GM18873 (cell line): ENCODE data around the gene DQX1.
A peak's percentile ranks its signal among the peaks of the same experiment; 100 is the strongest.

ENCODE experiments used
- ATAC-seq: cut with Tn5 transposase; IDR thresholded peaks from one replicate; pipeline ENCODE4 v1.9.1; 2021; ENCODE audit warnings: mild to moderate bottlenecking, moderate library complexity, moderate number of reproducible peaks; ENCODE audit not compliant: unreplicated experiment, low FRiP score

The DQX1 gene

DNA sequence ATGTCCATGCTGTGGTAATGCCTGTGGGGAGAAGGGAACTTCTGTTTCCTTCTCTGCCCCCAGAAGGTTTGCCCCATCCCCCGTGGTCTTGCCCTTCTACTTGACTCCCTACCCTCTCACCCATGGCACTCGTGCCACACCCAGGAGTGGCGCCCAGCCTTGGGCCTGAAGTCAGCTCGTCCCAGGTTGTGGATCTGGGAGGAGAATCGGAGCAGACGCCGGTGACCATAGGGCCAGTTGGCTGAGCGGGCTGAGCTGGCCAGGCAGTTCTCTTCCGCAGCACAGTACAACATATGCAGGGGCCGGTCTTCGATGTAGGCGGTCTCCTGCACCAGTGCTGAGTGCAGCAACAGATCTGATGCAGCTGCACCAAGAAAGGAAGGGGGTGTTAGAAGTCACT lies 8.4 kb upstream of the DQX1 start:
- ATAC-seq: no peak

DNA sequence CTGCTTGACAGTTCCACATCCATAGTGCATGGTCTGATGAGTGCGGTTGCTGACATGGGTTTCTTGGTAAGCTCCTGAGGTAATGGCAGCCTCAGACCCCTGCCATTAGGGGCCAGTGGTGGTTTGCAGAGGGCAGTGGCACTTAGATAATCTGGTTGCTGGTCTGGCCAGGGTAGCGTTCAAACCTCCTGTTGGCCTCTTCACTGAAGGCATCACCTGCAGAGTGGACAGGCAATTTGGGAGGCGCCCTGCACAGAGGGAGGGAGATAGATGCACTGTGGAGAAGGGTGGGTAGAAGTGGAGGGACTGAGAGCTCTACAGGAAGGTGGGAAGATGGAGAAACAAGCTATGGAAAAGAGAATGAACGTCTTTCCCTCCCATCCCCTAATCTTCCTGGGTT lies 7.4 kb upstream of the DQX1 start:
- no peak for ATAC-seq

DNA sequence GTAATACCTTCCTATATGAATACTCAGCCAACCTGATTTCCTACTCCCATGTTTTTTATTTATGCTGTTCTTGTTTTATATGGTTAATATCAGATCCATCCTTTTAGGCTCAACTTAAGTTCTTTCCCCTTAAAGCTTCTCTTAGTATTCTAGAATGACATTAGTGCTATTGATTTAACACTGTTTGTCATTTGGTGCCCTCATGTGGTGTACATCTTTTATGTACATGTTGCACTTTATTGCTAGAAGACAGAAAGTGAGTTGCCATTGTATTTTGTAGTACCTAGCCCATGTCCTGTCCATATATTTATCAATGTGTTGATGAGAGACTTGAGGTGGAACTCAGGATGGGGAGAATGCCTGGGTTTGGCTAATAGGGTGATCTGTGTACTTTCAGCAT lies 6.2 kb upstream of the DQX1 start:
- no peak for ATAC-seq

DNA sequence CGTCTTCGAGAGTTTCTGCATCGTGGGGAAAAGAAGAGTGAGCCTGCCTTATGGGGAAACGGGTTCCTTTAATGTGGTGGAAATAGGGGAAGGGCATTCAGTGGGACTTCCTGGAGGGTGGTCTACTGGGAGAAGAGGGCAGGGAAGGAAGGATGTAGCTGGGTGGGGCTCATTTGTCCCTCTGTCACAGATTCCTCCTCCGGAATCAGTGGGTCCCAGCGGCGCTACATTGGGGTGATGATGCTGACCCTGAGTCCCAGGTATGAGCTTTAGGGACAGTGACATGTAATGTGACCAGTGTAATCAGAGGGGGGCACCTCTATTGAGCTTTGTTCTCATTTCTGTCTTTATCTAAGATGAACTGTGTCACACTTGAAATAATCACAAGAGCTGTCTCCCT lies 5.6 kb upstream of the DQX1 start:
- ATAC-seq: no peak

DNA sequence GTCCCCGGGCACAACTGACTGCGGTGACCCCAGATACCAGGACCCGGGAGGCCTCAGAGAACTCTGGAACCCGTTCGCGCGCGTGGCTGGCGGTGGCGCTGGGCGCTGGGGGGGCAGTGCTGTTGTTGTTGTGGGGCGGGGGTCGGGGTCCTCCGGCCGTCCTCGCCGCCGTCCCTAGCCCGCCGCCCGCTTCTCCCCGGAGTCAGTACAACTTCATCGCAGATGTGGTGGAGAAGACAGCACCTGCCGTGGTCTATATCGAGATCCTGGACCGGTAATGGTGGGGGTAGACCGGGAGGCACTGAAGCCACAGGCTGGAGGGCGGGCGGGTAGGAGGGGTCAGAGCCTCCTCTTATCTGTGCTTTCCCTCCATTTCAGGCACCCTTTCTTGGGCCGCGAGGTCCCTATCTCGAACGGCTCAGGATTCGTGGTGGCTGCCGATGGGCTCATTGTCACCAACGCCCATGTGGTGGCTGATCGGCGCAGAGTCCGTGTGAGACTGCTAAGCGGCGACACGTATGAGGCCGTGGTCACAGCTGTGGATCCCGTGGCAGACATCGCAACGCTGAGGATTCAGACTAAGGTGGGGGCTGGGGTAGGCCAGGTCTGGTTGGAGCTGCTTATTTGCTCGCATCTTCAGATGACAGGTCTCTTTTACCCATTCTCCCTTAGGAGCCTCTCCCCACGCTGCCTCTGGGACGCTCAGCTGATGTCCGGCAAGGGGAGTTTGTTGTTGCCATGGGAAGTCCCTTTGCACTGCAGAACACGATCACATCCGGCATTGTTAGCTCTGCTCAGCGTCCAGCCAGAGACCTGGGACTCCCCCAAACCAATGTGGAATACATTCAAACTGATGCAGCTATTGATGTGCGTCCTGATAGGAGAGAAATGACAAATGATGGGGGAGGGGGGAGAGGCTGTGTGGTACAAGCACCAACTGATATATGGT lies 4.5 kb upstream of the DQX1 start:
- peak; percentile 25 for ATAC-seq

DNA sequence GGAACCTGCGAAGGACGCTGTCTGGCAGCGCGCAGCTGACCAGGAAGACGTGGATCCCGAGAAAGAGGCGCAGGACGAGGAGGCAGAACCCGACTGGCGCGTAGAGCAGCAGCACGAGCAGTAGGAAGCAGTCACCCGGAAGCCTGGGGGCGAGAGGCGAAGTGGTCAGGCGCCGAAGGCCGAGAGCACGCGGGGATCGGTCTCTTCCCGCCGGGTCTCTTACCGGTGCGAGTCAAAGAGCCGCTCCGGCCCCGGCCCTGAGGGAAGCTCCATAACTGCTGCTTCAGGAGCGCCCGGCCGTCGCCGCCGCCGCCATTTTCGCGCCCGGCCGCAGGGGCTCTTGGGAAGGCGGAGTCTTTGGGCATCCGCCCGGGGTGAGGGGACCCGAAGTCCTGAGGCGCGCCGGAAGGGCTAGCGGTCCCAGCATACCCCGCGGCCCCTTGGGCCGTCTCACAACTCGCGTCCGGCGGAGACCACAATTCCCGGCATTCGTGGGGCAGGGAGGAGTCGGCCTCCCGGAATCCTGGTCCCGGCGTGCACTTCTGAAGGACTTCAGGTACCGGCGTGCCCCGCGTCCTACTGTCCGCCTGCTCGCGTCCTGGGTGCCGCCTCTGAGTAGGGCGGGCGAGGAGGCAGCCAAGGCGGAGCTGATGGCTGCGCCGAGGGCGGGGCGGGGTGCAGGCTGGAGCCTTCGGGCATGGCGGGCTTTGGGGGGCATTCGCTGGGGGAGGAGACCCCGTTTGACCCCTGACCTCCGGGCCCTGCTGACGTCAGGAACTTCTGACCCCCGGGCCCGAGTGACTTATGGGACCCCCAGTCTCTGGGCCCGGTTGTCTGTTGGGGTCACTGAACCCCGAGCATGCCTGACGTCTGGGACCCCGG lies 3.6 kb upstream of the DQX1 start, which contains the start of the genes AUP1 and HTRA2:
Gene AUP1 (minus strand): TSS at position 350 of the 882 bp plus-strand sequence. CDS start 77 bp downstream, at position 273.
Gene HTRA2 (plus strand): TSS at position 577 of the 882 bp plus-strand sequence. CDS start 74 bp downstream, at position 651.
- ATAC-seq: peak; percentile 68

DNA sequence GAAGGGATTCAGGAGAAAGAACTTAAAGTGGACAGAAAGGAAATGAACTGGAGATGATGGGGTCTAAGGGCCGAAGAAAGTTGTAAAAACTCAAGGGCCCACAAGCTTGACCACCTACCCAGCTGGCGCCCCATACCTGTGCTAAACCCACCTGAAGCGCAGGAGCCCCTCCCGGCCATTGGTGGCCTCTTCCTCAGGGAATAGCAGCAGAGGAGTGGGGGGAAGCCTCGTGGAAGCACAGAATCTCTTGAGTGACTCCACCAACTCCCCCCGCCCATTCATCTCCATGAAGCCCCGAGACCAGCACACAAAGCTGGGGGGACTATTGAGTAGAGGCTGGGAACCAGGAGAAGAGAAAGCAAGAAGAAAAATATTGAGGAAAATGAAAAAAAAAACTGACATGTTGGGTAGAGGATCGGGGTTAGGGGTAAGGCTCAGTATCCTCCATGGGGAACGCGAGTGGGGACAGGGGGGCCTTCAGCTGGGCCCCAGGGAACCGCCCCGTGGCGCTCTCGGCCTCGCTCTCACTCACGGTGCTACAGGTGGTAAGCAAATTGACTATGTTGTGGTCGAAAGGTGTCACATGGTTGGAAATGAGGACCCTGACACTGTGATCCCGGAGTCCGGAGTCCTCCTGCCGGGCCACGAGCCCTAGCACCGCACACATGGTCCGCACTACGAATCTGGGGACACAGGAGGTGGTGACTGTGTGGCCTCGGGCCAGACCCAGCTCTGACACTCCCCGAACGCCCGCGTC lies 2.7 kb upstream of the DQX1 start:
- ATAC-seq: peak; percentile 7

DNA sequence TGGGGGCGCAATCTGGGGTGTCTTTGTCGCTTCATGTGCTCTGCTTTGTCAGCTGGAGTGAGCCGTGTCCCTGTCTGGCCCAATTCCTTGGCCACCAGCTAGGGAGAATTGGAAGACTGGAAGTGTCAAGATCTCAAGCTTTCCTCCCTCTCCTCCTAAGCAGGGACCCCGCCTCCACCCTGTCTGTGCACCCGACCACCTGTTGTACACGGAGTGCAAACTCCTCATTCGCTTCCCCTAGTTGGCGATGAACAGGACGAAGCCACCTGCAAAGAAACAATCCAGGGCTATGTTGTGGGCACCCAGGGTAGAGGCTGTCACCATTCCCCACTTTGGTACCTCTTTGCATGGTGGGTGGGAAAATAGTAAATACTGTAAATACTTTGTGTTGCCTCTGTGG lies 1.7 kb upstream of the DQX1 start:
- no peak for ATAC-seq

DNA sequence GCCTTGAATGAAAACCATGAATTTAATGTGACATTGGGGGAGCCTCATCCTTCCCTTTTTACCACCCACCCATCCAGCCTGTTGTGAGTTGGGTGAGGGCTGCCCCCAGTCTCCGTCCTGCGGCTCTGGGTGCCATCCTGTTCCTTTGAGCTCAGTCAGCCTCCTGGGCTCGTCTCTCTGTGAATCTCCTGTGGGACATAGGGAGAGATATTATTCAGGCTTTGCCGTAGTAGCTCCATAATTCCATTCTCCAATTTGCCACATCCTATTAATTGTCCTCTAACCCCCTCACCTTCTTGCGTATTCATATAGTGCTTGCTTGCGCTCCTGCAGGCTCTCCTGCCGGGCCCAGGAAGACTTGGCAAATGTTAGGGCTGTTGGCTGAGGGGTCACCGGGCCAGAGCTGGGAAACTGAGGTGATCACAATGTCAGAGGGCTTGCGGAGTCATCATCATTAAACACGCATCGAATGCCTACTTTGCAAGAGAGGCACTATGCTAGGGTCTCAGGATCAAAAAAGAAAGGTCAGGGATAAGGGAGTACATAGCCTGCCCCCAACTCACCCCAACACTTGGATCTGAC lies 709 bp upstream of the DQX1 start:
- no peak for ATAC-seq

DNA sequence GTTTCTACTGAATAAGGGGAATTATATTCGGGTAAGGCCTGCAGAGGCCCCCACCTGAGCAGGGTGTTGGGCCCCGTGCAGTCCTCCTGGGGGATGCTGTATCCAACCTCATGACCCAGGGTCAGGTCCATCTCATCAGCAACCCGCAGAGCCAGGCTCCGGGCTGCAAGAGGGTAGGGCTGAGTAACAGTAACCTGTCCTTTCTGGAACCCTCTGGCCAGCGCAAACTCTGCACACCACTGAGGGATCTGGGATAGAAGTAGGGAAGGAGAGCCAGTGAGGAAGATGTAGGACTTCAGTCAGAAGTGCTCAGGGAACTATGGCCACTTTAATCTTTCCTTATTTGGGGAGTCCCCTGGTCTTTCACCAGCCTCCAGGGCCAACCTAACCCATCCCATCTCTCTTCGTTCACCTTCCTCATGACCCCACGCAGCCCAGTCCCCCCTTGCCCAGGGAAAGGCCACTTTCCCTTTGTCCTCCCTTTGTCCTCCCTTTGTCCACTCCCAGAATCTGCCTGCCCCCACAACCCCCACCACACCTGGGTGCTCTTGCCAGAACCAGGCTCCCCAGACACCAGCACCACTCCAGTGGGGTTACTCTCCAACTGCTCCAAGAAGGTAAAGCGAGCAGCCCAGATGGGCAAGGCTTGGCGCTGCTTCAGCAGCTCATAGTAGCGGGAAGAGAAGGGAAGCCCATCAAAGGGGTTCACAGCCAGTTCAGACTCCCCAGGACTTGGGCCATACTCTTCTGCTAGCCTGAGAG lies 895 bp downstream of the DQX1 start:
- ATAC-seq: no peak

DNA sequence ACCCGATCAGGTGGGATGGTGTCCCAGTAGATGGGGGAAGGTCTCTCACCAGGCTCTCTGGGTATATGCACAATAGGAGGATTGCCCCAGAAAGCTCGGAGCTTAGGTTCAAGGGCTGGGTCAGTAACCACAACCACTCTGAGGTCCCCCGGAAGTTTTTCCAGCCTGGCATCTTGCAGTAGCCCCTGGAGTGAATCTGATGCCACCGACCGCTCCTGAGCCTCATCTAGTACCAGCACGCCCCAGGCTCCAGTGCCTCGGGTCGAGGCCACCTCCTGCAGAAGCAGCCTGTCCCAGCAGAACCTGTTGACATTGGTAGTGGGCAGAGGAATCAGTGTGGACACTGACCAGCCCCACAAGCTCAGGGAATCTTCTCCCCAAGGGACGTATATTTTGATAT lies 2.0 kb downstream of the DQX1 start:
- no peak for ATAC-seq

DNA sequence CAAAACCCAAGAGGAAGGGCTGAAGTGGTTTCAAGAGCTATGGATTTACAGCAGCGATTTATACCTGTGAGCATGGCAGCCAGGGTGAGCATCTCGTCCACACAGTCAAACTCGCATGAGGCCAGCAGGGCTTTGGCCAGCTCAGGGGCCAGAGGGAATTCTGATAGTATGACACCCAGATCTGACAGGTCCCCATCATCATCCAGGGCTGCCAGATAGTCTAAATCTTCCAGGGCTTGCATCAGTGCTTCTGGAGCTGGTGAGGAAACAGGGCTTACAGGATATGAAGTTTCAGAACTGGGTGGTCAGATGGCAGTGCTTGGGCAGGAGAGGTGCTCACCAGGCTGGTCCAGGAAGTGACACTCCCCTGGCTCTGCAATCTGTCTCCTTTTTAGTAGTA lies 3.5 kb downstream of the DQX1 start:
- no peak for ATAC-seq

DNA sequence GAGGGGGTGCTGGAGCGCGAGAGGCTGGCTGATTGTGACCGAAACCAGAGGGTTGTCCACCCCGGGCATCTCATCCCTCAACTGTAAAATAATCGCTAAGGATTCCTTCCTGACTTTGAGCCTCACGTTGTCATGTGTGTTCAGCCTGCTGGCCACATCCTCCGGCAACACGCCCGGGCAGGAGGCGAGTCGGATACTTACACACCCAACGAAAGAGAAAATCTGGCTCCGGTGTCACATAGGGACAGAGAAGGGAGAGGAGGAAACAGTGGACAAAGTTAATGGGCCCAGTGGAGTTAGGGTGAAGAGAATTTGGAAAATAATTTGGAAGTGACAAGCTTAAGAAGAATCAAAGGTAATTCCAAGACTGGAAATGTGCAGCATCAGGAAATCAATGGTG lies 9.4 kb downstream of the DQX1 start:
- ATAC-seq: no peak

DNA sequence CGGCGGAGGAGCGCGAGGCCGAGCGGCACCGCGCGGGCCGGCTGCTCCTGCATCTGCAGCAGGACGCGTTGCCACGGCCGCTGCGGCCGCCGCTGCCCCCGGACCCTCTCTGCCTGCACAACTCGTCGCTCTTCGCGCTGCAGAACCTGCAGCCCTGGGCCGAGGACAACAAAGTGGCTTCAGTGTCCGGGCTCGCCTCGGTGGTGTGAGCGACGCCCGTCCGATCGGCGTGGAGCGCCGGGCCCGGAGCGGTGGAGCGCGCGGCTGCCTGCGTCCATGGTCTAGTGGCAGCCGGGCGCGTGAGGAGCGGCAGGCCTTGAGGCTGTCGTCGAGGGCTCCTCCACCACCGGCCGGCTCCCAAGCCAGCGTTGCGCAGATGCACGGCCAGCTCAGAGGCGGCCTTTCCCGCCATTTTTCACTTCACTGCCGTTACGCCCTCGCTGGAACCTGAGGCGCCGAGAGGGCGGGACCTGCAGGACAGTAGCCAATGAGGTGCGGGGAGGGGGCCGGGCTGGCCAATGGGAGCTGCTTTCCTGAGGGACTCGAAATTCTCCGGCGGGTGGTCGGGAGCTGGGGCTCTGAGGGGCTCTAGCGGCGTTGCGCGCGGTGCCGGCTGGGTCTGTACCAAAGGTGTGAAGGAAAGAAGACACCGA lies 9.9 kb downstream of the DQX1 start:
- ATAC-seq: no peak

DNA sequence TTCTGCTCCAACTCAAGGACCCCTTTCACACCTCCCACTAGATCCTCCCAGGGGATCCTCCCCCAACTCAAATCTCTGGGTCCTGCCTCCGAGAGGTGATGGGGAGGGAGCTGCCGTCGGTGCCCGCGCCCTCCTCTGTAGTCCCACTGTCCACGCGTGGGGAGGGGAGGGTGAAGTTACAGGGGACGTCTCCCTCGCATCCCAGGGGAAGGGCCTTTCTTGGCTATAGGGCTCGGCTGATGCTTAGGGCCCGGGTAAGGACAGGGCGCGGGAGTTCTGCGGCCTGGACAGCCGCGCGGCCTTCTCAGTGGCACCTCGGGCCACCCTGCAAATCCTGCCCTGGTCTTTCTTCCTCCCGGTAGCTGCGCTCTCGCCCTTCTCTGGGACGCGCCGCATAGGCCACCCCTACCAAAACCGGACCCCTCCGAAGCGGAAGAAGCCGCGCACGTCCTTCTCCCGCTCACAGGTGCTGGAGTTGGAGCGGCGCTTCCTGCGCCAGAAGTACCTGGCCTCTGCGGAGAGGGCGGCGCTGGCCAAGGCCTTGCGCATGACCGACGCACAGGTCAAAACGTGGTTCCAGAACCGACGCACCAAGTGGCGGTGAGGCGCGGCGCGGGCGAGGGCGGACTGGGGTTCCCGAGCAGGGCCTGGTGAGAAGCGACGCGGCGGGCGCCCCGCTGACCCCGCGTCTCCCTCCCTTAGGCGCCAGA lies 10.6 kb downstream of the DQX1 start:
- ATAC-seq: no peak

DNA sequence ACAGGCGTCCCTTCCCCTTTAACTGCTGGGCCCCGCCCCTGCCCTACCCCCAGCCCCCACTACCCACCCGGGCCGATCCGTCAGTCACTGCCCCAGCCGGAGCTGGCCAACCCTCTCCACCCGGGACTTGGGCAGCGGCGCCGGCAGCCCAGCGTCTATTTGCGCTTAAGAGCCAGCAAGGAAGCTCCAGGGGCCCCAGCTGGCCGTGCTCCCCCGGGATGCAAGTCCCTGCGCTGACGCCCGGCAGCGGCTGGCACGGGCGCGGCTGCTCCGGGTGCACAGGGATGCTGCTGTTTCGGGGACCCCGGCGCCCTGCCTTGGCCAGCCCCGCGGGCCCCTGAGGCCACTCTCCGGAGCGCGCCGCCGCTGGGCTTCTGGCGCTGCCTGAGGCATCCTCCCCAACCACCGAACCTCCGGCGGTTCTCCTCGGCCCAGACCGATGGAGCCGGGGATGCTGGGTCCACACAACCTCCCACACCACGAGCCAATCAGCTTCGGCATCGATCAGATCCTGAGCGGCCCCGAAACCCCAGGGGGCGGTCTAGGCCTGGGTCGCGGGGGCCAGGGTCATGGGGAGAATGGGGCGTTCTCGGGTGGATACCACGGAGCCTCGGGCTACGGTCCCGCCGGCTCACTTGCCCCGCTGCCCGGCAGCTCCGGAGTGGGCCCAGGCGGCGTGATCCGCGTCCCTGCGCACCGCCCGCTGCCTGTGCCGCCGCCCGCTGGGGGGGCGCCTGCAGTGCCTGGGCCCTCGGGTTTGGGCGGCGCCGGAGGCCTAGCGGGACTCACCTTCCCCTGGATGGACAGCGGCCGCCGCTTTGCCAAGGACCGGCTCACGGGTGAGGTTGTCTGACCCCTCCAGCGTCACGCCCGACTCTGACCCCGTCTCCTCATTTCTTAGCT lies 11.4 kb downstream of the DQX1 start, which contains the start of gene TLX2:
Gene TLX2 (plus strand): TSS at position 83 of the 903 bp plus-strand sequence. CDS start 357 bp downstream, at position 440.
- no peak for ATAC-seq
